HUES64 (cell line): ENCODE results near the gene MESP1.

Experiments
- H3K27ac ChIP-seq: 2 replicates; pipeline ENCODE4 v1.7.0; 2013; ENCODE audit warnings: low read depth, low read length, inconsistent platforms
- H3K27me3 ChIP-seq: 2 replicates; pipeline ENCODE4 v1.6.1; 2013; ENCODE audit warnings: mild to moderate bottlenecking, low read length; ENCODE audit not compliant: insufficient read depth
- H3K36me3 ChIP-seq: 2 replicates; pipeline ENCODE4 v1.6.1; 2013; ENCODE audit warnings: mild to moderate bottlenecking, low read length; ENCODE audit not compliant: insufficient read depth
- H3K4me1 ChIP-seq: 2 replicates; pipeline ENCODE4 v1.6.1; 2013; ENCODE audit warnings: mild to moderate bottlenecking, low read length, moderate library complexity; ENCODE audit not compliant: insufficient read depth
- H3K4me3 ChIP-seq: 2 replicates; pipeline ENCODE4 v1.5.1; 2013; ENCODE audit warnings: mild to moderate bottlenecking, low read length, moderate library complexity
- H3K9ac ChIP-seq: 2 replicates; pipeline ENCODE4 v1.6.1; 2013; ENCODE audit warnings: mild to moderate bottlenecking, low read depth, low read length
- H3K9me3 ChIP-seq: 2 replicates; pipeline ENCODE4 v1.6.1; 2013; ENCODE audit warnings: low read depth, low read length; ENCODE audit not compliant: insufficient read depth
- WGBS: fragments of 150-250, 120-280 bp; methylation state at CpG from one replicate; pipeline ENCODE4 v1.1.7; 2013; ENCODE audit warnings: missing lambda C conversion rate; 5-methylcytosine and 5-hydroxymethylcytosine counted together

The MESP1 gene

DNA sequence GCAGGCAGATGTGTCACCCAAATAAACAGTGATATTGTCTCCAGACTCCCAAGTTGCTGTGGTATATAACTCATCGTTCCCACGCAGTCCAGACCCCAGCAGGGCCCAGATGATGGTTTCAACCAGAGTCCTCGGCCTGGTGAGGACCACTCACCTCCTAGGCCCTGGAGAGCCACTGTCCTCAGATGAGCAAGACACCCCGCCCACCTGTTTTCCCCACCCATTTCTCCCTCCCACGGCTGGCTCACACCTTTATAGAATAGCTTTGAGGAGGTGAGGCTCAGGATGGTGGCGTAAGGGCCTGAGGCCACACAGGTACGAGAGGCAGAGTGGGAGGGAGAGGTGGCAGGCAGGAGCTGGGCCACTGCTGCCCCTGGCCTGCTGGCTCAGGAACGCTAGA is 7.5 kb downstream of the MESP1 start:
- Histone ChIP-seq H3K9me3 (no peaks in the 10 kb centered on the region), H3K4me3 (no peak overlapping the region), H3K27me3 (peaks cover 52% of the 10 kb centered on the region), H3K4me1 (peaks cover 4% of the 10 kb centered on the region), H3K9ac (no peak overlapping the region), H3K27ac (no peak overlapping the region), H3K36me3 (no peaks in the 10 kb centered on the region)
- WGBS = 89% methylated on average over 8 of the region's 8 CpGs

DNA sequence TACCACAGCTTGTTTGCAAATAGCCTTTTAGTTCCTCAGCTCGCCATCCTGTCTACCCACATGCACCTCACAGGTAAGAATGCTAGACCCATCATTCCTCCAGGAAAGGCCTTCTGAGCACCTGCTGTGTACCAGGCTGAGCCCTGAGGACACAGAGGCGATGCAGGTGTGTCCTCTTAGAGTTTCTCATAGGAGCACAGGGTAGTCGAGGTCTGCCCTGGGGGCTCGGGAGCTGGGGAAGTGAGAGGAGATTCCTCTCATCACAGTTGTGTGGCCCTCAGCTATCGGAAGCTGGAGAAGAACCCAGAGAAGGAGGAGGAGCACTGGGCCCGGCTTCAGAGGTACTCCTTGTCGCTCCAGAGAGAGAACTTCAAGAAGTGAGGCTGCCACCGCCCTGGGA is 8.0 kb downstream of the MESP1 start:
- no peak overlapping the region for H3K9ac ChIP-seq
- peaks cover 2% of the 10 kb centered on the region for H3K4me1 ChIP-seq
- no peak overlapping the region for H3K4me3 ChIP-seq
- WGBS = 89% methylated on average over 8 of the region's 8 CpGs
- no peak overlapping the region for H3K27ac ChIP-seq
- H3K36me3 ChIP-seq = no peaks in the 10 kb centered on the region
- H3K9me3 ChIP-seq = no peaks in the 10 kb centered on the region
- H3K27me3 ChIP-seq = peaks cover 46% of the 10 kb centered on the region

- no peaks in the 10 kb centered on the region for H3K9me3 ChIP-seq
- no peaks in the 10 kb centered on the region for H3K4me1 ChIP-seq
- WGBS = 6% methylated on average over 8 of the region's 8 CpGs
- no peak overlapping the region for H3K9ac ChIP-seq
- H3K27me3 ChIP-seq = peaks cover 22% of the 10 kb centered on the region
- H3K27ac ChIP-seq = no peak overlapping the region
- no peaks in the 10 kb centered on the region for H3K36me3 ChIP-seq
- no peak overlapping the region for H3K4me3 ChIP-seq
These were observed 10.9 kb downstream of the MESP1 start for GRCh38 chr15:89740137-89740536.

- H3K27me3 ChIP-seq = peaks cover 5% of the 10 kb centered on the region; the same call in 1 of the 2 replicates
- WGBS = 69% methylated on average over 4 of the region's 4 CpGs
These were observed 15.3 kb downstream of the MESP1 start for GRCh38 chr15:89735773-89736172.

GRCh38 chr15:89732451-89733172 is 18.4 kb downstream of the MESP1 start:
- Histone ChIP-seq H3K4me1 (no peaks in the 10 kb centered on the region), H3K4me3 (no peak overlapping the region), H3K27ac (no peak overlapping the region), H3K9ac (no peak overlapping the region), H3K27me3 (peaks cover 5% of the 10 kb centered on the region; the same call in 1 of the 2 replicates), H3K36me3 (no peaks in the 10 kb centered on the region), H3K9me3 (no peaks in the 10 kb centered on the region)
- 75% methylated on average over 8 of the region's 8 CpGs for WGBS

More at GRCh38 chr15:89735773-89736172, 15.3 kb downstream of the MESP1 start:
- Histone ChIP-seq H3K4me3 (no peak overlapping the region), H3K36me3 (no peaks in the 10 kb centered on the region), H3K9ac (no peak overlapping the region), H3K27ac (no peak overlapping the region), H3K9me3 (no peaks in the 10 kb centered on the region), H3K4me1 (no peaks in the 10 kb centered on the region)

DNA sequence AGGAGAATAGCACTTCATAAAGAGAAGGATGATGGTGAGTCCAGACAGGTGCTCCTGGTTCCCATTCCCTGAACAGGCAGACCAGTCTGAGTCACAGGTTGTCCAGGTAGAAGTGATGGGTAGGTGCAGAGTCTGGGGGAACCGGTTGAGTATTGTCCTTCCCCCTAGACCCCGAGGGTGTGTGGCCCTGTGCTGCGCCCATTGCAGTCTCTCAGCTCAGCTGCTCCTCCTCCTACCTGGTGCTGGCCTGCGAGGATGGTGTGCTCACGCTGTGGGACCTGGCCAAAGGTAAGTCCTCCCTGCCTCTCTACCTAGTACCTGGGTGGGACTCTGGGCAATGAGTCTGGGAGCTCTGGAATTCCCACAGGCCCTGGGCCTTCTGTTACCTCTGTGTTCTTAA is 19.8 kb downstream of the MESP1 start:
- 92% methylated on average over 5 of the region's 5 CpGs for WGBS
- Histone ChIP-seq H3K27me3 (no peaks in the 10 kb centered on the region), H3K9me3 (no peaks in the 10 kb centered on the region), H3K36me3 (no peaks in the 10 kb centered on the region), H3K4me1 (no peaks in the 10 kb centered on the region), H3K27ac (no peak overlapping the region), H3K4me3 (no peak overlapping the region), H3K9ac (no peak overlapping the region)

DNA sequence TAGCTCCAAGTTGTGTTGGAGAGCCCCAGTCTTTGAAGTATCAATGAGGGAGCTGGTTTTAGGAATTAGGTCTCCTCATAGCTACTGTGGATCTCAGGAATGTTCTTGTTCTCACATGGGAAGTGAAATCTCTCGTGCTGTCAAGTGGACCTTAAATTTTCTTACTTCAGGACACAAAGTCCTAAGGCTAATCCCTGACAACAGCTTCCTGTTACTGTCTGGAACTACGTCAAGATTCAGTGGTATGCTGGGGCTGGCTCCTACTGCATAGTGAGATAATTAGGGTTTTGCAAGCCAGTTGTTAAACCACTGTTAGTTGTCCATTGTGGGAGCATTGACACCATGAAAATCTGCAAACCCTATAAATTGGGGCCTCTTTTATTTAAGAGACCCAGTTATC is 22.8 kb downstream of the MESP1 start:
- H3K36me3 ChIP-seq = no peaks in the 10 kb centered on the region
- peaks cover 6% of the 10 kb centered on the region for H3K9me3 ChIP-seq
- no peaks in the 10 kb centered on the region for H3K4me1 ChIP-seq
- no peak overlapping the region for H3K9ac ChIP-seq
- H3K27ac ChIP-seq = no peak overlapping the region
- 85% methylated on average over 2 of the region's 2 CpGs for WGBS
- no peaks in the 10 kb centered on the region for H3K27me3 ChIP-seq
- no peak overlapping the region for H3K4me3 ChIP-seq

DNA sequence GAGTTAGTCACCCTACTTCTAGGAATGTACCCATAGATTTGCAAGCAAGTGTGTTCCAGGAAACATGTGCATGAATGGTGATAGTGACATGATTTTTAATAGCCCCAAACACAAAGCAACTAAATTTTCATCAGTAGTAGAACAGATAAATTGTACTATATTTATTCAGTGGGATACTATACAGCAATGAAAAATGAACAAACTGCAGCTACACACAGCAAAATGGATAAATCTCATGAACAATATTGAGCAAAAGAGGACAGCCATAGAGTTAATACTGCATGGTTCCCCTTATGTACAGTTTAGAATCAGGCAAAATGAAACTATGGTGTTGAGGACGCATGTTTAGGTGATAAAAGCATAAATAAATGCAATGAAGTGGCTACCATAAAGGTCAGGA is 26.0 kb downstream of the MESP1 start:
- Histone ChIP-seq H3K27me3 (no peaks in the 10 kb centered on the region), H3K9ac (no peak overlapping the region), H3K4me3 (no peak overlapping the region), H3K9me3 (peaks cover 6% of the 10 kb centered on the region), H3K4me1 (no peaks in the 10 kb centered on the region), H3K27ac (no peak overlapping the region), H3K36me3 (no peaks in the 10 kb centered on the region)
- 85% methylated on average over 1 of the region's 1 CpG for WGBS

DNA sequence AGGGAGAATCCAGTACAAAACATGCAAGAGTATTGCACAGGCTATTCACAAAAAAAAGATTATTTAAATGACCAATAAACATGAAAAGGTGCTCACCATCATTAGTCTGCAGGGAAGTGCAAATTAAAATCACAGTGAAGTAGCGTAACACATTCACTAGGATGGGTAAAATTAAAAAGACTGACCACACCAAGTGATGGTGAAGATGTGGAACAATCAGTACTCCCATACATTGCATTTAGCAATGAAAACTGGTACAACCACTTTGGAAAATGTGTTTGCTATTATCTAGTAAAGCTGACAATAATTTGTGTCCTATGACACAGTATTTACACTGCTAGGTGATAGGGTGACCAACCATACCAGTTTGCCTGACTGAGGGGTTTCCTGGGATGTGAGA is 26.4 kb downstream of the MESP1 start:
- 100% methylated on average over 1 of the region's 1 CpG for WGBS
- Histone ChIP-seq H3K4me3 (no peak overlapping the region), H3K27ac (no peak overlapping the region), H3K4me1 (no peaks in the 10 kb centered on the region), H3K9ac (no peak overlapping the region), H3K27me3 (no peaks in the 10 kb centered on the region), H3K9me3 (peaks cover 6% of the 10 kb centered on the region), H3K36me3 (no peaks in the 10 kb centered on the region)

DNA sequence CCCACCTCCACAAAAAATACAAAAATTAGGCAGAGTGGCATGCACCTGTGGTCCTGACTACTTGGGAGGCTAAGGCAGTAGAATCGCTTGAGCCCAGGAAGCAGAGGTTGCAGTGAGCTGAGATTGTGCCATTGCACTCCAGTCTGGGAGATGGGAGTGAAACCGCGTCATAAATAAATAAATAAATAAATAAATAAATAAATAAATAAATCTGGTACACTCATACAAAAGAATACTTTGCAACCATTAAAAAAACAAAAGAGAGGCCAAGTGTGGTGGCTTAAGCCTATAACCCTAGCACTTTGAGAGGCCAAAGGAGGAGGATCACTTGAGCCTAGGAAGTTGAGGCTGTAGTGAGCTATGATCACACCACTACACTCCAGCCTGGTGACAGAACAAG is 28.0 kb downstream of the MESP1 start:
- Histone ChIP-seq H3K9me3 (peaks cover 6% of the 10 kb centered on the region), H3K27ac (no peak overlapping the region), H3K27me3 (no peaks in the 10 kb centered on the region), H3K9ac (no peak overlapping the region), H3K4me3 (no peak overlapping the region), H3K36me3 (no peaks in the 10 kb centered on the region), H3K4me1 (no peaks in the 10 kb centered on the region)
- 88% methylated on average over 1 of the region's 3 CpGs for WGBS

- Histone ChIP-seq H3K4me3 (no peak overlapping the region), H3K36me3 (no peaks in the 10 kb centered on the region), H3K9ac (no peak overlapping the region), H3K27ac (no peak overlapping the region), H3K9me3 (no peaks in the 10 kb centered on the region), H3K4me1 (no peaks in the 10 kb centered on the region), H3K27me3 (no peaks in the 10 kb centered on the region)
- WGBS = 83% methylated on average over 2 of the region's 2 CpGs
These were observed 36.3 kb downstream of the MESP1 start for GRCh38 chr15:89714775-89715174.

DNA sequence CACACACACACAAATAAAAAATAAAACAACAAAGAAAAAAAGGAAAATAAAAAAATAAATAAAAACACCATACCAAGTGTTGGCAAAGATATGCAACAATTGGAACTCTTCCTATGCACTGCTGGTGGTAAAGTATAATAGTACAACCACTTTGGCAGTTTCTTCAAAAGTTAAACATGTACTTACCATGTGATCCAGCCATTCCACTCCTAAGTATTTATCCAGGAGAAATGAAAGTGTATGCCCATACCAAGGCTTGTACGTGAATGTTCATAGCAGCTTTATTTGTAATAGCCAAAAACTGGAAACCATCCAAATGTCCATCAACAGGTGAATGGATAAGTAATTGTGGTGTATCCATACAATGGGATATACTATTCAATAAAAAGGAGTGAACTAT is 43.5 kb downstream of the MESP1 start:
- H3K27ac ChIP-seq = no peak overlapping the region
- H3K4me1 ChIP-seq = no peaks in the 10 kb centered on the region
- no peak overlapping the region for H3K4me3 ChIP-seq
- H3K9ac ChIP-seq = no peak overlapping the region
- WGBS = 100% methylated on average over 1 of the region's 1 CpG
- H3K36me3 ChIP-seq = no peaks in the 10 kb centered on the region
- 0 out of 2 replicates have a peak, but pooled peaks cover 3% of the 10 kb centered on the region for H3K27me3 ChIP-seq
- no peaks in the 10 kb centered on the region for H3K9me3 ChIP-seq
